IPS-15b (cell line): ENCODE data around the gene CA6.
"Not testable (repeated sequence)": the region's sequence is repeated elsewhere in the genome, so short reads cannot be mapped to it uniquely, and the experiment has no call there.

Source experiments
- H3K27me3 ChIP-seq: one replicate; pipeline ENCODE4 v1.6.1; 2013; ENCODE audit warnings: low read length; ENCODE audit not compliant: control insufficient read depth, insufficient read depth
- H3K36me3 ChIP-seq: one replicate; pipeline ENCODE4 v1.6.1; 2013; ENCODE audit warnings: low read length; ENCODE audit not compliant: control insufficient read depth, insufficient read depth
- H3K4me1 ChIP-seq: one replicate; pipeline ENCODE4 v1.6.1; 2013; ENCODE audit warnings: mild to moderate bottlenecking, low read length; ENCODE audit not compliant: control insufficient read depth, insufficient read depth
- H3K4me3 ChIP-seq: one replicate; pipeline ENCODE4 v1.5.1; 2013; ENCODE audit warnings: low read depth, low read length
- H3K9ac ChIP-seq: one replicate; pipeline ENCODE4 v1.6.1; 2013; ENCODE audit warnings: low read depth, mild to moderate bottlenecking, low read length
- H3K9me3 ChIP-seq: one replicate; pipeline ENCODE4 v1.6.1; 2013; ENCODE audit warnings: mild to moderate bottlenecking, low read length; ENCODE audit not compliant: control insufficient read depth, insufficient read depth

CA6 gene

GRCh38 chr1:9018333-9018732 lies 72.7 kb downstream of the CA6 start:
- Histone ChIP-seq H3K9ac (no peak overlapping the region), H3K9me3 (no peaks in the 10 kb centered on the region), H3K4me3 (no peak overlapping the region), H3K27me3 (no peaks in the 10 kb centered on the region), H3K4me1 (no peaks in the 10 kb centered on the region), H3K36me3 (no peaks in the 10 kb centered on the region)

GRCh38 chr1:9019896-9020295 lies 74.2 kb downstream of the CA6 start:
- Histone ChIP-seq H3K27me3 (no peaks in the 10 kb centered on the region), H3K9ac (no peak overlapping the region)

GRCh38 chr1:9020305-9020704 lies 74.6 kb downstream of the CA6 start:
- no peaks in the 10 kb centered on the region for H3K36me3 ChIP-seq
- no peaks in the 10 kb centered on the region for H3K4me1 ChIP-seq
- H3K27me3 ChIP-seq, result no peaks in the 10 kb centered on the region
- H3K9ac ChIP-seq, result no peak overlapping the region
- H3K4me3 ChIP-seq, result no peak overlapping the region
- no peaks in the 10 kb centered on the region for H3K9me3 ChIP-seq

More at GRCh38 chr1:9019896-9020295, 74.2 kb downstream of the CA6 start:
- Histone ChIP-seq H3K4me3 (no peak overlapping the region), H3K4me1 (no peaks in the 10 kb centered on the region), H3K9me3 (no peaks in the 10 kb centered on the region), H3K36me3 (no peaks in the 10 kb centered on the region)

GRCh38 chr1:9022026-9022738 lies 76.5 kb downstream of the CA6 start:
- H3K9ac ChIP-seq, H3K4me1 ChIP-seq, H3K4me3 ChIP-seq, H3K36me3 ChIP-seq, H3K27me3 ChIP-seq, H3K9me3 ChIP-seq: not testable (repeated sequence)

- Histone ChIP-seq H3K4me1 (no peaks in the 10 kb centered on the region), H3K9ac (no peak overlapping the region), H3K4me3 (no peak overlapping the region), H3K27me3 (no peaks in the 10 kb centered on the region), H3K9me3 (no peaks in the 10 kb centered on the region), H3K36me3 (no peaks in the 10 kb centered on the region)
These were observed 77.1 kb downstream of the CA6 start for GRCh38 chr1:9022773-9023172.
